PC-9 (cell line): Measurements from ENCODE around the gene GALNT8. TPM values are rescaled to one million over a fixed set of nuclear protein-coding genes. Genes with fewer than 3 reads are reported as not detected.

Experiments used
- BruUV-seq: library from RNA; stranded (reverse); fragments of 400-500 nt; replicated peaks from 2 replicates; lab custom pipeline; 2021; lab: Mats Ljungman, UMichigan
- CTCF ChIA-PET: fragments of 300-600 bp; sonication (Branson Sonifier 250); formaldehyde crosslinking; loops from one replicate; lab custom pipeline; 2022; ENCODE audit warnings: antibody characterized with exemption; lab: Charles Lee
- POLR2A ChIA-PET: fragments of 300-600 bp; sonication (Branson Sonifier 250); formaldehyde crosslinking; loops from one replicate; lab custom pipeline; 2022; ENCODE audit warnings: antibody characterized with exemption; ENCODE audit not compliant: unreplicated experiment; lab: Charles Lee
- DNase-seq, 2 experiments: peaks; one replicate each; pipeline versions ENCODE4 v3.0.0 to v3.0.0-alpha.2; 2015 to 2022; ENCODE audit warnings: mixed read lengths in 1 of 2
- H2AFZ ChIP-seq: fragments of 200-600 bp; sonication (generic); 2 replicates; pipeline ENCODE4 v1.8.1; 2017; ENCODE audit warnings: antibody characterized with exemption
- H3F3A ChIP-seq: fragments of 200-600 bp; sonication (generic); 2 replicates; pipeline ENCODE4 v1.8.1; 2017; ENCODE audit warnings: antibody characterized with exemption, mild to moderate bottlenecking, low read depth; ENCODE audit not compliant: insufficient read depth
- H3K27ac ChIP-seq: fragments of 200-600 bp; sonication (generic); 2 replicates; pipeline ENCODE4 v1.6.1; 2016; ENCODE audit warnings: mixed run types
- H3K27me3 ChIP-seq: fragments of 200-600 bp; sonication (generic); 2 replicates; pipeline ENCODE4 v1.6.1; 2016; ENCODE audit warnings: low read depth, mixed run types; ENCODE audit not compliant: insufficient read depth
- H3K36me3 ChIP-seq: fragments of 200-600 bp; sonication (generic); 2 replicates; pipeline ENCODE4 v1.6.1; 2016; ENCODE audit warnings: low read depth, mixed run types
- H3K4me1 ChIP-seq: fragments of 200-600 bp; sonication (generic); replicated peaks from 2 replicates; pipeline ENCODE4 v1.6.1; 2016; ENCODE audit warnings: mixed run types; ENCODE audit not compliant: insufficient read depth
- H3K4me2 ChIP-seq: fragments of 200-600 bp; sonication (generic); 2 replicates; pipeline ENCODE4 v1.6.1; 2017; ENCODE audit warnings: mixed run types
- H3K4me3 ChIP-seq: fragments of 200-600 bp; sonication (generic); 2 replicates; pipeline ENCODE4 v1.6.1; 2016; ENCODE audit warnings: mixed run types
- H3K79me2 ChIP-seq: fragments of 200-600 bp; sonication (generic); 2 replicates; pipeline ENCODE4 v1.6.1; 2017; ENCODE audit warnings: low read depth, mixed run types
- H3K9me2 ChIP-seq: fragments of 200-600 bp; sonication (generic); 2 replicates; pipeline ENCODE4 v1.8.1; 2017; ENCODE audit warnings: mild to moderate bottlenecking; ENCODE audit not compliant: insufficient read depth
- H3K9me3 ChIP-seq: fragments of 200-600 bp; sonication (generic); 2 replicates; pipeline ENCODE4 v1.8.1; 2016; ENCODE audit warnings: low read depth; ENCODE audit not compliant: insufficient read depth
- H4K20me1 ChIP-seq: fragments of 200-600 bp; sonication (generic); 2 replicates; pipeline ENCODE4 v1.8.1; 2017; ENCODE audit not compliant: insufficient read depth
- EZH2 ChIP-seq: fragments of 200-600 bp; sonication (generic); IDR thresholded peaks from 2 replicates; pipeline ENCODE4 v1.8.0; 2017; ENCODE audit warnings: antibody characterized with exemption, low read depth
- intact Hi-C: fragments of 100-400 bp; cut with micrococcal nuclease; formaldehyde crosslinking; loops from one replicate; pipeline ENCODE4 v1.10.0; 2022; ENCODE audit not compliant: unreplicated experiment
- total RNA-seq: library from RNA; stranded (reverse); gene quantifications from 2 replicates; pipeline ENCODE4 v1.2.3, GENCODE V29; 2021
- TF ChIP-seq, protein P1 (sequence below): fragments of 200-600 bp; sonication (generic); conservative IDR thresholded peaks from 2 replicates; pipeline ENCODE4 v1.6.1; 2017; ENCODE audit warnings: mixed run types, antibody characterized with exemption, mild to moderate bottlenecking, moderate library complexity

Gene GALNT8
- total RNA-seq, 1 experiment from 2014 or later, result not detected

DNA sequence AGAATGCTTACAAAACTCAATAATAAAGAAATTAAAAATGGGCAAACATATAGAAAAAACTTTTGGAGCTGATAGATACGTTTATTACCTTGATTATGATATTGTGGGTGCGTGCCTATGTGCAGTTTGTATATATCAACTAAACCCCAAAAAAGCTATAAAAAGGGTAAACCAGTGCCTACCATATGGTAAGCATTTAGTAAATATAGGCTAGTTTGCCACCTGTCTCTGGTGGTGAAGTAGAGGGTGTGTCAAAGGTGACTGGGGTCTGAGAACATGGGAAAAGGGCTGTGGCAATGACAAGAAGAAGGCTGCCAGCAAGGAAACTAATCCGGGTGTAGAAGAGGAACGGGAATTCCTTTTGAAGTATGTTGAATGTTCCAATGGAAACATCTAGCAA is 18.3 kb downstream of the GALNT8 start:
- DNase-seq, result no peak
- Histone ChIP-seq H2AFZ (no peak overlapping the region), H3K4me1 (no peaks in the 10 kb centered on the region), H3K9me3 (no peaks in the 10 kb centered on the region), H3K36me3 (no peaks in the 10 kb centered on the region), H3K27me3 (peaks cover 79% of the 10 kb centered on the region), H3K4me3 (no peak overlapping the region), H3K4me2 (no peak overlapping the region), H4K20me1 (no peaks in the 10 kb centered on the region), H3K27ac (no peak overlapping the region), H3K9me2 (no peaks in the 10 kb centered on the region), H3K79me2 (no peaks in the 10 kb centered on the region), H3F3A (no peaks in the 10 kb centered on the region)
- intact Hi-C loops, result no loop called here
- POLR2A ChIA-PET, result no interaction called here
- no TSS peak for BruUV-seq
- TF ChIP-seq, protein P1, sequence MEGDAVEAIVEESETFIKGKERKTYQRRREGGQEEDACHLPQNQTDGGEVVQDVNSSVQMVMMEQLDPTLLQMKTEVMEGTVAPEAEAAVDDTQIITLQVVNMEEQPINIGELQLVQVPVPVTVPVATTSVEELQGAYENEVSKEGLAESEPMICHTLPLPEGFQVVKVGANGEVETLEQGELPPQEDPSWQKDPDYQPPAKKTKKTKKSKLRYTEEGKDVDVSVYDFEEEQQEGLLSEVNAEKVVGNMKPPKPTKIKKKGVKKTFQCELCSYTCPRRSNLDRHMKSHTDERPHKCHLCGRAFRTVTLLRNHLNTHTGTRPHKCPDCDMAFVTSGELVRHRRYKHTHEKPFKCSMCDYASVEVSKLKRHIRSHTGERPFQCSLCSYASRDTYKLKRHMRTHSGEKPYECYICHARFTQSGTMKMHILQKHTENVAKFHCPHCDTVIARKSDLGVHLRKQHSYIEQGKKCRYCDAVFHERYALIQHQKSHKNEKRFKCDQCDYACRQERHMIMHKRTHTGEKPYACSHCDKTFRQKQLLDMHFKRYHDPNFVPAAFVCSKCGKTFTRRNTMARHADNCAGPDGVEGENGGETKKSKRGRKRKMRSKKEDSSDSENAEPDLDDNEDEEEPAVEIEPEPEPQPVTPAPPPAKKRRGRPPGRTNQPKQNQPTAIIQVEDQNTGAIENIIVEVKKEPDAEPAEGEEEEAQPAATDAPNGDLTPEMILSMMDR, result no peak
- TF ChIP-seq EZH2, result no peak
- CTCF ChIA-PET, result no interaction called here

DNA sequence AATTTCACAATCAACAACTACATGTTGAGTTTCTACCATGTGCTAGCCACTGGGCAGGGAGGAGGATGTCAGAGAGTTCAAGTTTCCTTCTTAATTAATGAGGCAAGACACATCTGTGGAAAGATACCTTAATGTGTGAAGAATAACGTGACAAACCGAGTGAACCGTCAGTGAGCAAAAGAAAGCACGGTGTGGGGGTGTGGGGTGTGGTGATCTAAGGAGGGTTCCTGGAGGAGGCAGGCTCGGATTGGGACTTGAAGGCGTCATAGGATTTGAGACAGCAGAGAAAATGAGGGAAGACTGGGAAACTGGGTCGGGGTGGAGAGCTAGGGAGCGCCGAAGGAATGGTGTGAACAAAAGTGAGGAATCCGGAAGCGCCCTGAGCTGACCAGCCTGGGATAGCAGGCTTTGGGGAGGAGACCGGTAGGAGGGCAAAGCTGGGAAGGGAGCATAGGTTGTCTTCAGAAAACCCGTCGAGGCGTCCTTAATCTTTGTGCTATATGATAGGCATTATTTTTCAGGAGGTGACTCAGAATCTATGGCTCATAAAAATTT is 22.3 kb downstream of the GALNT8 start:
- no TSS peak for BruUV-seq
- Histone ChIP-seq H2AFZ (peak overlapping the region; percentile 45; the same call in 1 of the 2 replicates), H3K27ac (no peak overlapping the region), H3K27me3 (peaks cover 78% of the 10 kb centered on the region), H3K4me3 (no peak overlapping the region), H3K79me2 (no peaks in the 10 kb centered on the region), H3F3A (no peaks in the 10 kb centered on the region), H3K4me1 (no peaks in the 10 kb centered on the region), H3K36me3 (no peaks in the 10 kb centered on the region), H3K9me2 (no peaks in the 10 kb centered on the region), H4K20me1 (no peaks in the 10 kb centered on the region), H3K4me2 (0 out of 2 replicates have a peak overlapping the region, but pooled peaks have one; percentile 24), H3K9me3 (no peaks in the 10 kb centered on the region)
- no peak for DNase-seq
- intact Hi-C loops, result no loop called here
- CTCF ChIA-PET, result no interaction called here
- POLR2A ChIA-PET, result no interaction called here
- TF ChIP-seq EZH2, result no peak
- TF ChIP-seq, protein P1, result no peak

DNA sequence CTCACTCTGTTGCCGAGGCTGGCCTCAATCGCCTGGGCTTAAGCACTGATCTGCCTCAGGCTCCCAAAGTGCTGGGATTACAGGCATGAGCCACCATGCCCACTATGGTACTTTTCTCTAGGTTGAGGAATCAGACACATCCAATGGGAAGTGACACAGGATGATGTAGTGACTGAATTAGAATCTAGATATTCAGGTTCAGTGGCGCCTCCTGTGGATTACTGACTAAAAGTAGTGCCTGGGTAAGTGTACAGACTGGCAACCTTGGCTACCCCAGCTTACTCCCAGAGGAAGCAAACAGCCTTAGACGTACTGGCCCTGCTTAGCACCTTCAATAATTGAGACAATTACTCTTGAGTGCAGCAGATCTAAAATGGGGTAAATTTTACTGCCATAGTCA is 22.8 kb downstream of the GALNT8 start:
- Histone ChIP-seq H3F3A (no peaks in the 10 kb centered on the region), H3K4me2 (no peak overlapping the region), H3K27ac (no peak overlapping the region), H3K9me2 (no peaks in the 10 kb centered on the region), H3K4me3 (no peak overlapping the region), H3K9me3 (no peaks in the 10 kb centered on the region), H3K79me2 (no peaks in the 10 kb centered on the region), H3K27me3 (peaks cover 78% of the 10 kb centered on the region), H2AFZ (no peak overlapping the region), H3K36me3 (no peaks in the 10 kb centered on the region), H3K4me1 (no peaks in the 10 kb centered on the region), H4K20me1 (no peaks in the 10 kb centered on the region)
- no peak for DNase-seq
- no TSS peak for BruUV-seq
- ChIA-PET CTCF (no interaction called here), POLR2A (no interaction called here)
- TF ChIP-seq EZH2, result no peak
- TF ChIP-seq, protein P1, result no peak
- intact Hi-C loops, result no loop called here
